ENCODE measurements around the gene PTPRO. TPM values are rescaled to one million over a fixed set of nuclear protein-coding genes. Genes with fewer than 3 reads are reported as not detected.
A peak's percentile ranks its signal among the peaks of the same experiment; 100 is the strongest.

The PTPRO gene
- total and polyA plus RNA-seq, 5 donors: 0.20 to 1.8 (median 1.4) TPM

DNA sequence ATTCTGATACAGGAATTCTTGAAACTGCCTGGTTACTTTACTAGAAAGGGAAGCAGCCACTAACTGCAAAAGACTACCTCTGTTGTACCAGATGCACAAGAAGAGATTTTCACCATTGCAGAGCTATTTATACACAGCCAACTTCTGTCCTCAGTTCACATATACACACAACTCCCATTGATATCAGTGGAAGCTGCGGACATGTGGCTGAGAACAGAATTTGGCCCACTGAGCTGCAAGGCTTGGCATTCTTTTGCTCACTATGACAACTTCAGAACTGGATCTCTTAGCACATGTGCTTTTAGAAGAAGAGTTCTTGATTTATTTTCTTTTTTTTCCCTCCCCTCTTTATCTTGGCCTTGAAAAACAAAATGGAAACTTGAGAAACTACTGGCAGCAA, 28.3 kb downstream of the PTPRO start:
- DNase-seq (peak; percentile 12 to 42 (median 36)), ATAC-seq (peak; percentile 54 to 95)
- WGBS: 30% methylated on average over 1 of the region's 1 CpG

DNA sequence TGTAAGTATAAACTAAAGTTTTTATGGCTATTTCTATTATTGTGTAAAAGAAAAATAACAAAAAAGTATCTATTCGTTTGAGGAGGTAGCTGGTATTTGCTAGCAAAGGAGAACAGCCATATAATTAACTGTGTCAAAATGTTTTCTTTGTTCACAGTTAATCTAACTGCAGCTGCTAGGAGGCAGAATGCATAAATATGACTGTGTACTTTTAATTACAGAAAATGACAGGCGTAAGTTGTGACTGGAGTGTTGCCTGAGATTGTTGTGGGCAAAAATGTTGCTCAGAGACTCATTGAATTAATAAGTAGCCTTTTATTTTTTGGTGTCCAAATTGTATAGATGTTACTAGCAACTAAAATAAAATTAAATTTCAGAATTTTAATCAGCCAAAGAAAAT, 33.5 kb downstream of the PTPRO start:
- ATAC-seq (no peak), DNase-seq (no peak)
- Histone ChIP-seq H3K9me3 (ENCODE audit: control insufficient read depth, low read length) (no peaks in the 10 kb centered on the region), H3K4me1 (ENCODE audit: control insufficient read depth, insufficient read depth, low read length) (peaks cover 2% of the 10 kb centered on the region), H3K27ac (ENCODE audit: low read length) (no peak overlapping the region), H3K27me3 (ENCODE audit: control insufficient read depth, insufficient read depth) (no peaks in the 10 kb centered on the region), H3K4me3 (ENCODE audit: low read length) (no peak overlapping the region)
- intact Hi-C loops (cut with DNase I): no loop called here
- WGBS: 72% methylated on average over 2 of the region's 2 CpGs

More for the DNA sequence above, 28.3 kb downstream of the PTPRO start:
- Histone ChIP-seq H3K9me3 (ENCODE audit: control insufficient read depth, low read length) (no peaks in the 10 kb centered on the region), H3K27me3 (ENCODE audit: control insufficient read depth, insufficient read depth) (no peaks in the 10 kb centered on the region), H3K4me3 (ENCODE audit: low read length) (no peak overlapping the region), H3K4me1 (ENCODE audit: control insufficient read depth, insufficient read depth, low read length) (peaks cover 2% of the 10 kb centered on the region), H3K27ac (ENCODE audit: low read length) (no peak overlapping the region)
- intact Hi-C loops (cut with DNase I): no loop called here

DNA sequence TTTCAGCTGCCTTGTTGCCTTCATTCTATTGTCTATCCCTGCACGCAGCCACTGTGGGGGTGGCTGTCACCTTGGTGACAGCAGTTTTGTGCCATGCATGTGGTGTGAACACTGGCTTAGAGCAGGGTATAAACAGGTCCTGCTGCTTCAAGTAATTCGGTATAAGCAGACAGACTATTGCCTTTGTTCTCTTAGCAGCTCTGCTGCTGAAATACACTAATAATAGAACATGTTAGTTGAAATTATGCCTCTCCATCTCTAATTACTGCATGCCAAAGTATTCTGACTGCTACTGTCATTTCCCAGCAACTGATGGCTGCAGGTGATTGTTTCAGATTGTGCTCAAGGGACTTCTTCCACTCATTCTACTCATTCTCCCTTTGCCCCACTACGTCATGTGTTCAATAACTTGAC, 34.6 kb downstream of the PTPRO start:
- no peak overlapping the region for H3K27ac ChIP-seq (ENCODE audit: low read length)
- DNase-seq: no peak
- no peaks in the 10 kb centered on the region for H3K9me3 ChIP-seq (ENCODE audit: control insufficient read depth, low read length)
- no peak overlapping the region for H3K4me3 ChIP-seq (ENCODE audit: low read length)
- intact Hi-C loops (cut with DNase I): no loop called here
- H3K27me3 ChIP-seq (ENCODE audit: control insufficient read depth, insufficient read depth): no peaks in the 10 kb centered on the region
- 60% methylated on average over 3 of the region's 3 CpGs for WGBS
- peaks cover under 1% of the 10 kb centered on the region for H3K4me1 ChIP-seq (ENCODE audit: control insufficient read depth, insufficient read depth, low read length)
- no peak for ATAC-seq

GRCh38 chr12:15364221-15365160, 42.2 kb downstream of the PTPRO start:
- no peaks in the 10 kb centered on the region for H3K27me3 ChIP-seq (ENCODE audit: control insufficient read depth, insufficient read depth)
- ATAC-seq: no peak
- no peaks in the 10 kb centered on the region for H3K4me1 ChIP-seq (ENCODE audit: control insufficient read depth, insufficient read depth, low read length)
- intact Hi-C loops (cut with DNase I): no loop called here
- DNase-seq: no peak
- 59% methylated on average over 4 of the region's 4 CpGs for WGBS
- no peak overlapping the region for H3K4me3 ChIP-seq (ENCODE audit: low read length)
- no peak overlapping the region for H3K27ac ChIP-seq (ENCODE audit: low read length)
- no peaks in the 10 kb centered on the region for H3K9me3 ChIP-seq (ENCODE audit: control insufficient read depth, low read length)

DNA sequence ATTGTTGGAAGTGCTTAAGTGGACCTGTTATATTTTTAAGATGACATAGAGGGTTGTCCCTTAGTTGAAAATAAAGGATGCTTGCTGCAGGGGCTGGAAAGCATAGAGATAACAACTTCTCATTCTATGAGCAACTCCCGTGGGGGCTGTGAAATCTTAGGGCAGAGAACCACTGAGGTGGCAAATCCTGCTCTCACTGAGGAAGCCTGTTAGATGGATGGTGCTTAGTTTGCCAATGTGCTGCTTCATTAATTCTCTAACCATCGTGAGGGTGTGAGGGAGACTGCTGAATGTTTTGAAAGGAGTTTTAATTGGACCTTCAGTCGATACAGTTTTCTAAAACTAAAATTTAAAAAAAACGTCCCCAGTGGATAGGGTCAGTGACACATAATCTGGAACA, 46.5 kb downstream of the PTPRO start:
- no peaks in the 10 kb centered on the region for H3K9me3 ChIP-seq (ENCODE audit: control insufficient read depth, low read length)
- ATAC-seq (no peak), DNase-seq (no peak)
- intact Hi-C loops (cut with DNase I): no loop called here
- no peaks in the 10 kb centered on the region for H3K27me3 ChIP-seq (ENCODE audit: control insufficient read depth, insufficient read depth)
- no peak overlapping the region for H3K27ac ChIP-seq (ENCODE audit: low read length)
- no peaks in the 10 kb centered on the region for H3K4me1 ChIP-seq (ENCODE audit: control insufficient read depth, insufficient read depth, low read length)
- H3K4me3 ChIP-seq (ENCODE audit: low read length): no peak overlapping the region
- WGBS: 53% methylated on average over 4 of the region's 4 CpGs

DNA sequence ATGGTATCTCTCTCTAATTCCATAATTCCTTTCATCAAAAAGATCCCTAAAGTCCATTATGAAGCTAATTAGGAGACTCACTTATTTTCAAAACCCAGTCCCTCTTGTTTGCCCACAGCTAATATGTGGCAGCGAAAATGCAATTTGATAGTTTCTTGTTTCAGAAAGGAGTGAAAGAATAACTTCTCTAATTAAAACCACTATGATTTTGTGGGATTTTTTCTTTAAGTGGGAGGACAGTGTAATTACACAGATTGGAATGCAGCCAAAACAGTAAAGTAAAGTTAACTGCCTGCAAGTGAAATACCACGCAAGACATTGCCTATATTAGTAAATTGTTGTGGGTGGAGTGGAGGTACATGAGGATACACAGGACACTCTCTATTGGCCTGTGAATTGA, 50.0 kb downstream of the PTPRO start:
- H3K27ac ChIP-seq (ENCODE audit: low read length): no peak overlapping the region
- no peak for DNase-seq
- intact Hi-C loops (cut with DNase I): no loop called here
- H3K4me1 ChIP-seq (ENCODE audit: control insufficient read depth, insufficient read depth, low read length): no peaks in the 10 kb centered on the region
- 76% methylated on average over 2 of the region's 2 CpGs for WGBS
- no peak overlapping the region for H3K4me3 ChIP-seq (ENCODE audit: low read length)
- ATAC-seq: no peak
- H3K9me3 ChIP-seq (ENCODE audit: control insufficient read depth, low read length): no peaks in the 10 kb centered on the region
- H3K27me3 ChIP-seq (ENCODE audit: control insufficient read depth, insufficient read depth): no peaks in the 10 kb centered on the region

- DNase-seq (no peak), ATAC-seq (no peak)
- 31% methylated on average over 1 of the region's 1 CpG for WGBS
- Histone ChIP-seq H3K27me3 (ENCODE audit: control insufficient read depth, insufficient read depth) (no peaks in the 10 kb centered on the region), H3K4me3 (ENCODE audit: low read length) (no peak overlapping the region), H3K9me3 (ENCODE audit: control insufficient read depth, low read length) (no peaks in the 10 kb centered on the region), H3K27ac (ENCODE audit: low read length) (no peak overlapping the region), H3K4me1 (ENCODE audit: control insufficient read depth, insufficient read depth, low read length) (no peaks in the 10 kb centered on the region)
- intact Hi-C loops (cut with DNase I): no loop called here
These were observed 65.5 kb downstream of the PTPRO start for GRCh38 chr12:15387772-15388171.

- Histone ChIP-seq H3K4me1 (ENCODE audit: control insufficient read depth, insufficient read depth, low read length) (no peaks in the 10 kb centered on the region), H3K9me3 (ENCODE audit: control insufficient read depth, low read length) (no peaks in the 10 kb centered on the region), H3K27me3 (ENCODE audit: control insufficient read depth, insufficient read depth) (no peaks in the 10 kb centered on the region), H3K27ac (ENCODE audit: low read length) (no peak overlapping the region), H3K4me3 (ENCODE audit: low read length) (no peak overlapping the region)
- ATAC-seq: no peak
- no peak for DNase-seq
- 45% methylated on average over 1 of the region's 1 CpG for WGBS
- intact Hi-C loops (cut with DNase I): no loop called here
These were observed 67.3 kb downstream of the PTPRO start for GRCh38 chr12:15389561-15389960.

DNA sequence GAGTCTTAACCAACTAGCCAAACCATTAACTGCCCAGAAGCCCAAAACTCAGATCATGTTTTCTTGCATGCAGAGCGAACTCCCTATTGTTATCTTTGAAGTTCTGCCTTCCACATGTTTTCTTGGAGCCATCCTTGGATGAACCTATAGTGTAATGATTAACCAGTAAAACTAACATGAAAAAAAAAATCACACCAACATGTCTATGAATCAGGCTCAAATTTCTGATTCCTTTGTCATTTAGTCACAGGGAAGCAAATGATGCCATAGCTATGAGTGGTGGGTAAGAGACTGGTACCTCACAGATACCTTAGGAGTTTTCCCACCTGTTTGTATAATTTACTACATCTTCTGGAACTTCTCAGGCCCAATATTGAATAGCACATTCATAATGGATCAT, 70.7 kb downstream of the PTPRO start:
- Histone ChIP-seq H3K4me1 (ENCODE audit: control insufficient read depth, insufficient read depth, low read length) (no peaks in the 10 kb centered on the region), H3K4me3 (ENCODE audit: low read length) (no peak overlapping the region), H3K9me3 (ENCODE audit: control insufficient read depth, low read length) (no peaks in the 10 kb centered on the region), H3K27me3 (ENCODE audit: control insufficient read depth, insufficient read depth) (no peaks in the 10 kb centered on the region), H3K27ac (ENCODE audit: low read length) (no peak overlapping the region)
- no peak for DNase-seq
- intact Hi-C loops (cut with DNase I): no loop called here
- no peak for ATAC-seq
- WGBS: 91% methylated on average over 1 of the region's 1 CpG

DNA sequence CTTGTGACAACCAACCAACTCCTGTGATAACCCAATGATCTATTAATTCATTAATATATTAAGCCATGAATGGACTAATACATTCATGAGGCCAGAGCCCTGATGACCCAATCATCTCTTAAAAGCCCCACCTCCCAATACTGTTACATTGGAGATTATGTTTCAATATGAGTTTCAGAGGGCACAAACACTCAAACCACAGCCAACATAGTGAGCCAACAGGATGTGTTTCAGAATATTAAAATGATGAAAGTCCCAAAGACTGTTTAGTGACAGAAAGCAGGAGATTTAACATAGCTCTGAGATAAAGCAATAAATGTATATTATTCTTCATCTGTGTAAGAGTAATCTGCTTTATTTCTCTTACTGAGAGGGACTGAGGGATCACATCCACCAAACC, 71.7 kb downstream of the PTPRO start:
- Histone ChIP-seq H3K4me1 (ENCODE audit: control insufficient read depth, insufficient read depth, low read length) (no peaks in the 10 kb centered on the region), H3K4me3 (ENCODE audit: low read length) (no peak overlapping the region), H3K27ac (ENCODE audit: low read length) (no peak overlapping the region), H3K27me3 (ENCODE audit: control insufficient read depth, insufficient read depth) (no peaks in the 10 kb centered on the region), H3K9me3 (ENCODE audit: control insufficient read depth, low read length) (no peaks in the 10 kb centered on the region)
- no peak for DNase-seq
- no peak for ATAC-seq
- intact Hi-C loops (cut with DNase I): no loop called here

DNA sequence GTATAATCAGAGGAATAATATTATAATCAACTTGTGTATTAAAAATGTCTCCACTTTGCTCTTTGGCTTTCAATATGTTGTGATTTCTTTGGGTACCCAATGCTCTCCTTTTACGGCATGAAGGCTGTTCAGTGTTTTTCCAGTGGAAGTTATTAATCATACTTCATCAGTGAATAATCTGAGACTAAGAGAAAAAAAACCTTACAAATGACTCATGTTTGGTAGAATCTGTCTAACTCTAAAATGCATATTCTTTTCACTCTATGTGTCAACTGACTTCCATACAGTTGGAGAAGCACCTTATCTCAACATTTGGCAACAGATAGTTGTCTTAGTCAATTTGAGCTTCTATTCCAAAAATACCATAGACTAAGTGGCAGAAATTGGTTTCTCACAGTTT, 82.2 kb downstream of the PTPRO start:
- Histone ChIP-seq H3K27ac (ENCODE audit: low read length) (no peak overlapping the region), H3K4me1 (ENCODE audit: control insufficient read depth, insufficient read depth, low read length) (no peaks in the 10 kb centered on the region), H3K9me3 (ENCODE audit: control insufficient read depth, low read length) (no peaks in the 10 kb centered on the region), H3K27me3 (ENCODE audit: control insufficient read depth, insufficient read depth) (no peaks in the 10 kb centered on the region), H3K4me3 (ENCODE audit: low read length) (no peak overlapping the region)
- intact Hi-C loops (cut with DNase I): no loop called here
- ATAC-seq (no peak), DNase-seq (no peak)
- 0% methylated on average over 1 of the region's 1 CpG for whole genome bisulfite sequencing

All from right cardiac atrium (tissue), 5 donors.